Measurements from ENCODE around the gene PHF20. TPM values are rescaled to one million over a fixed set of nuclear protein-coding genes. Genes with fewer than 3 reads are reported as not detected.
"Not testable (repeated sequence)": the region's sequence is repeated elsewhere in the genome, so short reads cannot be mapped to it uniquely, and the experiment has no call there.

PHF20 gene
- total RNA-seq, 2 experiments from 2014 or later, result 49.1 to 50.5 TPM

DNA sequence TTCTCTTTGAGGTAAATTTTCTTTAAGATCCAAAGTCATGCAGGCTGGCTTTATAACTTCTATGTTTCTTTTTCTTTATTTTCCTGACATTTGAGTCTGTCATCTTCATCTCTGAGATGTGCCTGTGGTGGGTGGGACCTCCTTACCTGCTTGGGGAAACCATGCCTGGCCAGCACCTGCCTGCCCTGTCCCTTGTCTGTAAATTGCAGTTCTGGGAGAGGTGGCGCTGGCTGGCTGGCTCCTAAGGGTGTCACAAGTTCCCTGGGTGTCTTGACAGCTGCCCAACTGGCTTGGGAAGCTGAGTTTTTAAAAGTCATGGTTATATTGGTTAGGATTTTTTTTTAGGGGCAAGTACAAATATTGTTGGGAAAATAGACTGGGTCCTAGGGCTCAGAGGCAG lies 146.2 kb downstream of the PHF20 start:
- Mint-ChIP-seq H3K27ac (no peak overlapping the region), H3K4me1 (ENCODE audit: low read depth) (no peaks in the 10 kb centered on the region), H3K4me3 (no peak overlapping the region), H3K27me3 (no peaks in the 10 kb centered on the region), H3K9me3 (no peaks in the 10 kb centered on the region), H3K36me3 (peaks cover 26% of the 10 kb centered on the region)
- intact Hi-C loops (cut with micrococcal nuclease), result no loop called here
- CTCF ChIA-PET, result no interaction called here
- DNase-seq, result no peak
- POLR2A ChIA-PET, result no interaction called here

DNA sequence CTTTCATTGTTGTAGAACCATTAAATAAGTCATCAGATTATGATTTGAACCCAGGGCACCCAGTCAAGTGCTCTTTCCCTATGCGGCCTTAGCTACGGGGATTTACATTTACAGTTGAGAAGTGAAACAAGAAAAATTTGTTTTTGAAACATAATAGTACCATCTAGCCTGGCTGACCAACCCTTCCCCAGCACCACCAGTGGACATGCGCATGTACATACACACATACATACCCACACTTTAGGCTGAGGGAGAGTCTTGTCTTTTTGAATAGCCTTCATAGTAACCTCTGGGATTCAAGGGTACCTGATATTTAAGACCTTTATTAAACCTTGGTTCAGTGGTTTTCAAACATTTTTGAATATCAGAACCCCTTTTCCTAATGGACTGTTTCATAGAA lies 148.7 kb downstream of the PHF20 start:
- no peak for DNase-seq
- peaks cover 18% of the 10 kb centered on the region for H3K36me3 Mint-ChIP-seq
- ChIA-PET POLR2A (interaction anchor here (0.6 kb wide), 1 partner anchor 188 kb away, joined by 5 read pairs; no protein-coding TSS in a partner anchor), CTCF (interaction anchor here (0.5 kb wide), 1 partner anchor 11 kb away, joined by 3 read pairs; no protein-coding TSS in a partner anchor)
- intact Hi-C loops (cut with micrococcal nuclease), result no loop called here
- H3K4me3 Mint-ChIP-seq, result no peak overlapping the region
- no peak overlapping the region for H3K27ac Mint-ChIP-seq
- no peaks in the 10 kb centered on the region for H3K4me1 Mint-ChIP-seq (ENCODE audit: low read depth)
- no peaks in the 10 kb centered on the region for H3K27me3 Mint-ChIP-seq
- no peaks in the 10 kb centered on the region for H3K9me3 Mint-ChIP-seq

DNA sequence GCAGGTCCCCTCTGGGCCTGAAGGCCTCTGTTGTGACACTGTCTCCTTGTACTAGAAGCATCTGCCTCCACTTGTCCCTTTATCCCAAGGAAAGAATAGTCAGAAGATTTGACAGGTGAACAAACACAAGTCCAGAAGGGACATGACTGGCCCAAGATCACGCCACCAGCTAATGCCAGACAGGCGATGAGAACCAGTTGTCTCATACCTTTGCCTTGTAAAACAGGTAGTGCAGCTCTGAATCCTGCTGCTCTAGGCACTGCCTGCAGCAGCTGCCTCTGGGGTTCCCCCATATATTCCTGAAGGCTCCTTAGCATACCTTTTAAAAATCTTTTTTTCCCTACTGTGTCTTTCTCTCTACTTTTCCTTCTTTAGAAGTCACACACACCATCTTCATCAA lies 157.5 kb downstream of the PHF20 start:
- H3K4me3 Mint-ChIP-seq, result no peak overlapping the region
- no peak overlapping the region for H3K27ac Mint-ChIP-seq
- intact Hi-C loops (cut with micrococcal nuclease), result no loop called here
- no peaks in the 10 kb centered on the region for H3K27me3 Mint-ChIP-seq
- ChIA-PET CTCF (no interaction called here), POLR2A (no interaction called here)
- peaks cover 3% of the 10 kb centered on the region for H3K4me1 Mint-ChIP-seq (ENCODE audit: low read depth)
- H3K9me3 Mint-ChIP-seq, result no peaks in the 10 kb centered on the region
- DNase-seq, result no peak
- H3K36me3 Mint-ChIP-seq, result peaks cover 20% of the 10 kb centered on the region

DNA sequence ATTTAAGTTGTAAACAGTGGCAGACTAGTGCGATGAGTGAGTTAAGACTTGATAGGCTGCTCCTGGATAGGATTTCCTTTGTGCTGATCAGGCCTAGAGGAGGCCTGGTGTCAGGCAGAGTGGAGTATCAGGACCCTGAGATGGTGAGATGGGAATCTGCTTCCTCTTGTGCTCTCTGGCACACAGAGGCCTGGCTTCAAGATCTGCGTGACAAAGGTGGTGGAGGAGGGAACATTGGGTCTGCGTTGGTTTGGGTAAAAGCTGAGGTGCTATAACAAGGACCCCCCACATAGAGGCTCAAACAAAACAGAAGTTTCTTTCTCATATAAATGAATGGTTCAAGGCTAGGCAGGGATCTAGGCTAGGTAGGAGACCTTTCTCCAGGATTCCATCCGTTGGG lies 162.2 kb downstream of the PHF20 start:
- intact Hi-C loops (cut with micrococcal nuclease), result no loop called here
- Mint-ChIP-seq H3K4me3 (no peak overlapping the region), H3K36me3 (peaks cover 19% of the 10 kb centered on the region), H3K4me1 (ENCODE audit: low read depth) (peaks cover 3% of the 10 kb centered on the region), H3K27ac (no peak overlapping the region), H3K9me3 (no peaks in the 10 kb centered on the region), H3K27me3 (no peaks in the 10 kb centered on the region)
- ChIA-PET POLR2A (no interaction called here), CTCF (interaction anchor here (0.7 kb wide), 1 partner anchor 13 kb away, joined by 3 read pairs; no protein-coding TSS in a partner anchor)
- no peak for DNase-seq

DNA sequence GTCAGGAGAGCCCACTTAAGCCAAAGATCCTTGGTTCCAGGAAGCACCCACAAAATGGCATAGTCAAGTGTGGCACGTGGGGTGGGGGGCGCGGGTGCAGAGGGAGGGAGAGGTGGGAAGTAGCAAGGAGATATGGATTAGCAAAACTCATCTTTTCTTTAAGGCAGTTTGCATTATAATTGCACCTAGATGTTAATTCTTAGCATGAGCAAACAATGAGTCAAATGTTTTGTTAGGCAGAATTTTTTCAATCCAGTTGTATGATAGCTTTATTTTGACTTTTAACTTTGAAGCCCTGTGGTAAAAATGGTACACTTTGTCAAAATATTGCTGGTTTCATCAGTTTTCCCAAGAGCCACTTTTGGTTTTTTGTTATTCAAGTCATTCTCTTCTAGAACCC lies 167.4 kb downstream of the PHF20 start:
- intact Hi-C loops (cut with micrococcal nuclease), result no loop called here
- Mint-ChIP-seq H3K4me1 (ENCODE audit: low read depth) (no peaks in the 10 kb centered on the region), H3K4me3 (no peak overlapping the region), H3K9me3 (no peaks in the 10 kb centered on the region), H3K27ac (no peak overlapping the region), H3K27me3 (no peaks in the 10 kb centered on the region), H3K36me3 (peaks cover 12% of the 10 kb centered on the region)
- no peak for DNase-seq
- ChIA-PET POLR2A (interaction anchor here (1.1 kb wide), 1 partner anchor 15 kb away, joined by 3 read pairs; the partner anchor contains the start of gene SCAND1), CTCF (no interaction called here)

DNA sequence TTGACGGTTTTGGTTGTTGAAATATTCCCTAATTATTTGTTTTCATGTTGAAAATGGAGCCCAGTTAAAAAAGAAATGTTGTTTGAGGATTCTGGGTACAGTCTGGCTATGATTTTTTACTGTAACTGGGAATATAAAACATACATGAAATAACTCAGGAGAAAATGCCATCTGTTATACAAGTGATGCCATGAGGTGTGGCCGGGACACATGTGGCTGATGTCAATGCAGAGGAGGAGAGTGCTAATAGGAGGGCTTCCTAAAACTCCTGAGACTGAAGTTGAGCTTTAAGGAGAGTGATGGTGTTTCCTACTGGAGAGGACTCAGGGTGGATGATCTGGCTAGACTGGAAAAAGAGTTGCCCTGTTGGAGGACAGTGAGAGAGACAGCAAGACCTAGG lies 169.8 kb downstream of the PHF20 start:
- H3K4me1 Mint-ChIP-seq (ENCODE audit: low read depth), result no peaks in the 10 kb centered on the region
- CTCF ChIA-PET, result no interaction called here
- no peaks in the 10 kb centered on the region for H3K9me3 Mint-ChIP-seq
- H3K27ac Mint-ChIP-seq, result no peak overlapping the region
- intact Hi-C loops (cut with micrococcal nuclease), result no loop called here
- no peaks in the 10 kb centered on the region for H3K27me3 Mint-ChIP-seq
- no peak overlapping the region for H3K4me3 Mint-ChIP-seq
- POLR2A ChIA-PET, result no interaction called here
- H3K36me3 Mint-ChIP-seq, result peaks cover 10% of the 10 kb centered on the region
- DNase-seq, result no peak

DNA sequence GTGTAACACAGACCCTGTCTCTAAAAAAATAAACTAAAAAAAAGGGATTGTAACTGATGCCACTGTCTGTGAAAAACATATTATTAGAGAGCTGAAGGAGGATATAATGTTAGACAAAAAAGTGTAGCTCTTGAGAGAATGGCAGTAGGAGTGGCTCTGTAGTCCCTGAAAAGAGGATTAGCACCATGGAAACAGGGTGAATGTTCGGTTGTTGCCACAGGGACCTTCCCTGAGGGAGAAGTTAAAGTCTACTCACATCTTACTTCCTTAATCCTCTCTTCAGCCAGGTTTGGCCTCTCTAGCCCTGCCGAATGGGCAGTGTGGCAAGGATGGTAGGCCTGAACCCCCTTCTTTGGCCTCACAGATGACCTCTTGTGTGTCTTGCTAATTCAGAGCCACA lies 170.4 kb downstream of the PHF20 start:
- Mint-ChIP-seq H3K4me3 (no peak overlapping the region), H3K36me3 (peaks cover 11% of the 10 kb centered on the region), H3K27me3 (no peaks in the 10 kb centered on the region), H3K27ac (no peak overlapping the region), H3K4me1 (ENCODE audit: low read depth) (no peaks in the 10 kb centered on the region), H3K9me3 (no peaks in the 10 kb centered on the region)
- ChIA-PET POLR2A (interaction anchor here (1.0 kb wide), 1 partner anchor 11 kb away, joined by 4 read pairs; no protein-coding TSS in a partner anchor), CTCF (interaction anchor here (0.6 to 2.3 kb wide), 2 partner anchors 12 to 50 kb away, joined by 4 to 13 read pairs; partner anchors contain the start of gene SCAND1)
- no peak for DNase-seq
- intact Hi-C loops (cut with micrococcal nuclease), result no loop called here

DNA sequence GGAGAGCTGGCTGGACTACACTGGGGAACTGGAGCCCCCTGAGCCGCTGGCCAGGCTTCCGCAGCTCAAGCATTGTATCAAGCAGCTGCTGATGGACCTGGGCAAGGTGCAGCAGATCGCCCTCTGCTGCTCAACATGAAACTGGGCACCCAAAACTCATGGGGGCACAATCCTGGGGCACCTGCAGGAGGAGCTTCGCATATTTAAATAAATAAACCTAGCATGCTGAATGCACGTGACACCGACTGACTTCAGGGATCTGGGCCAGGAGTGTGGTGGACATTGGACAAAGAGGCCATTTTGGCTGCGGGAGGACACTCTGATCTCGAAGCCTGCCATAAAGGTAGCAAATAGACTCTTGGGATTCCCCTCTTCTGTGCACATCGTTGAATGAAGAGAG lies 175.7 kb downstream of the PHF20 start:
- intact Hi-C loops (cut with micrococcal nuclease), result no loop called here

DNA sequence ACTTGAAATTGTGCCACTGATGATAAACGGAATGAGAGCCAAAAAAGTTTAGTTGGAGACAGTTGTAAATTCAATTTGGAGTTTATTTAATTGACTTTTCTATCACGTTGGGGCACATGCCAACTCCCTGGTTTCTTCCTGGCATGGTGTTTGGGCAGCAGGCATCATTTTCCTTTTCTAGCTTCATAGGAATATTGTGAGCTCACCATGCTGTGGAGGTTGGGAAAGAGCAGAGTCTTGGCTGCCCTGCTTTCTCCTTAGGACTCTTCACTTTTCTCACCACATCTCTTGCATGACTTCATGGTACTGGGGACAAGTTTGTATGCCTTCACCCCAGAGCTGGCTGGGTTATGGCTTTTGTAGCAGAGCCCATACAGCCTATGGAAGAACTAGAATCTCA lies 176.1 kb downstream of the PHF20 start:
- H3K36me3 Mint-ChIP-seq, result peaks cover 10% of the 10 kb centered on the region
- H3K4me1 Mint-ChIP-seq (ENCODE audit: low read depth), result peaks cover 10% of the 10 kb centered on the region
- POLR2A ChIA-PET, result no interaction called here
- no peak overlapping the region for H3K27ac Mint-ChIP-seq
- no peak overlapping the region for H3K4me3 Mint-ChIP-seq
- no peaks in the 10 kb centered on the region for H3K27me3 Mint-ChIP-seq
- no peaks in the 10 kb centered on the region for H3K9me3 Mint-ChIP-seq
- DNase-seq, result no peak
- intact Hi-C loops (cut with micrococcal nuclease), result no loop called here
- CTCF ChIA-PET, result interaction anchor here (0.5 to 1.4 kb wide), 9 partner anchors 13 to 1956 kb away, joined by 3 to 4 read pairs (median 3); partner anchors contain the start of genes NFS1 and ROMO1

More for the DNA sequence above, 175.7 kb downstream of the PHF20 start:
- Mint-ChIP-seq H3K36me3 (peaks cover 10% of the 10 kb centered on the region), H3K27me3 (no peaks in the 10 kb centered on the region), H3K4me1 (ENCODE audit: low read depth) (peaks cover 6% of the 10 kb centered on the region), H3K4me3 (no peak overlapping the region), H3K27ac (no peak overlapping the region), H3K9me3 (no peaks in the 10 kb centered on the region)
- ChIA-PET POLR2A (no interaction called here), CTCF (interaction anchor here (0.5 to 1.4 kb wide), 10 partner anchors 13 to 1956 kb away, joined by 3 to 5 read pairs (median 4); partner anchors contain the start of genes NFS1 and ROMO1)
- DNase-seq, result peak; percentile 36

DNA sequence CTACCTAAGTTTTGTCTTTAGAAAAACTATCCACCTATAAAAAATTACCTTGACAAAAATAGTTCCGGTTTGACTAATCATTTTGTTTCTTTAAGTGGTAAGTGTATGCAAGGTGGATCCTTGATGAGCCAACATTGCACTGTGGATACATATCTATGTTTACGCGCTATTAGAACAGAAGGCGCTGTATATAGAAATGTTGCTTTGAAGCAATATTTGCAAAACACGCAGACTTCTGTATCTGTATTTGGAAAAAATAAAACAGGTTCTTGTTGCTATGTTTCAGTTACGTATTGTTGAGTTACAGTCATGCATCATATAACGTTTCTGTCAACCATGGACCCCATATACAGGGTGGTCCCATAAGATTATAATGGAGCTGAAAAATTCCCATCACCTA lies 178.3 kb downstream of the PHF20 start:
- no peak for DNase-seq
- Mint-ChIP-seq H3K4me1 (ENCODE audit: low read depth) (peaks cover 10% of the 10 kb centered on the region), H3K27me3 (no peaks in the 10 kb centered on the region), H3K9me3 (no peaks in the 10 kb centered on the region), H3K36me3 (peaks cover 12% of the 10 kb centered on the region), H3K27ac (no peak overlapping the region), H3K4me3 (no peak overlapping the region)
- intact Hi-C loops (cut with micrococcal nuclease), result loop anchor here (5.0 kb wide), 1 partner anchor 348 kb away; no protein-coding TSS in a partner anchor
- ChIA-PET POLR2A (no interaction called here), CTCF (no interaction called here)

DNA sequence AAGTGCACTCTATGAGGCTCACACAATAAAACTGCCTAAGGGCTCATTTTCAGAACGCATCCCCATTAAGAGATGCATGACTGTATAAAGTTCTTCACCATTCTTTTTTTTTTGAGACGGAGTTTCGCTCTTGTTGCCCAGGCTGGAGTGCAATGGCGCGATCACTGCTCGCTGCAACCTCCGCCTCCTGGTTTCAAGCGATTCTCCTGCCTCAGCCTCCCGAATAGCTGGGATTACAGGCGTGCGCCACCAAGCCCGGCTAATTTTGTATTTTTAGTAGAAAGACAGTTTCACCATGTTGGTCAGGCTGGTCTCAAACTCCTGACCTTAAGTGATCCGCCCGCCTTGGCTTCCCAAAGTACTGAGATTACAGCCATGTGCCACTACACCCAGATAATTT lies 180.3 kb downstream of the PHF20 start:
- not testable (repeated sequence) for H3K9me3 Mint-ChIP-seq, H3K27me3 Mint-ChIP-seq, DNase-seq
- Mint-ChIP-seq H3K4me3 (peak overlapping the region; percentile 100), H3K36me3 (peaks cover 12% of the 10 kb centered on the region), H3K4me1 (ENCODE audit: low read depth) (peaks cover 14% of the 10 kb centered on the region), H3K27ac (peak overlapping the region; percentile 99)
- ChIA-PET CTCF (interaction anchor here (0.5 kb wide), 1 partner anchor 38 kb away, joined by 3 read pairs; no protein-coding TSS in a partner anchor), POLR2A (interaction anchor here (2.4 to 3.1 kb wide), 3 partner anchors 181 to 461 kb away, joined by 11 to 55 read pairs (median 13); partner anchors contain the start of genes PHF20 and RBM39)
- intact Hi-C loops (cut with micrococcal nuclease), result loop anchor here (5.0 kb wide), 1 partner anchor 350 kb away; no protein-coding TSS in a partner anchor

DNA sequence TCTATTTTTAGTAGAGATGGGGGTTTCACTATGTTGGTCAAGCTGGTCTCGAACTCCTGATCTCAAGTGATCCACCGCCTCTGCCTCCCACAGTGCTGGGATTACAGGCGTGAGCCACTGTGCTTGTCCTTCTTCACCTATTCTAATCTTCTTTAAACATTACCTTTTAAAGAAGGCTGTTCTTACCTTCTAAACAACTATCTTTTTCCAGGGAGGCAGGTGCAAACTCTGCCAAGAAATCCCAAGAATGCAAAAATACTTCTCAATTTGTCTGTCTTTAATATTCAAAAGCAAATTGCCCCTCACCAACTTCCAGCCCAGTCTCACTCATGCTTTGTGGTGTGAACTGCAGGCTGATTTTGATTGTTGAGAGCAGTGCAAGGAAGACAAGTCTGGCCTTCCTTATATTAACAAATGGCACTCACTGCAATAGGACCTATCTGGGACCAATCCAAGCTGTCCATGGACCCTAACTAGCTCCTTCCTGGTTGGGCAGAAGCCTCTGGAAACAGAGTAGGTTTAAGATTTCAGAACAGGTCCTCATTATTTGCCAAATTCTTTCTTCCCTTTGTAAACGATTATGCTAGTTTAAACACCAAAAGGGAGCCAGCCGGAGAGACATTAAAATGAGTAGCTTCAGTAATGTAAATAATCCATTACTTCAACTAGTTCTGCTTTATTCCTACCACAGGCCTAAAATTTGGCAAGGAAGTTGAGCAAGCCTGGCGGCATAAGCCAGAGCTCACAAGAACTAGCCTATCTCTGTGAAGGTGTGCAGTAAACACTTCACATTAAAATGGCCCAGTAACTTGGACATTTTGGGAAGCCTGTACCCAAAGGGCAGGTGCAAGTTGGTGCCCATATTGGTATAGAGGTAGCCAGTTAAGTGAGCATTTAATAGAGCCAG lies 180.9 kb downstream of the PHF20 start:
- peaks cover 14% of the 10 kb centered on the region for H3K4me1 Mint-ChIP-seq (ENCODE audit: low read depth)
- peaks cover 8% of the 10 kb centered on the region for H3K36me3 Mint-ChIP-seq
- intact Hi-C loops (cut with micrococcal nuclease), result loop anchor here (5.0 kb wide), 1 partner anchor 350 kb away; no protein-coding TSS in a partner anchor
- peak overlapping the region; percentile 99 for H3K27ac Mint-ChIP-seq
- CTCF ChIA-PET, result interaction anchor here (1.9 to 3.1 kb wide), 4 partner anchors 21 to 486 kb away, joined by 4 to 17 read pairs (median 8); no protein-coding TSS in a partner anchor
- no peaks in the 10 kb centered on the region for H3K27me3 Mint-ChIP-seq
- POLR2A ChIA-PET, result interaction anchor here (0.8 to 3.1 kb wide), 9 partner anchors 10 to 462 kb away, joined by 3 to 55 read pairs (median 8); partner anchors contain the start of genes CPNE1, PHF20, RBM12 and RBM39
- peak overlapping the region; percentile 100 for H3K4me3 Mint-ChIP-seq
- no peak for DNase-seq
- H3K9me3 Mint-ChIP-seq, result no peaks in the 10 kb centered on the region
